Measurements from ENCODE around the gene FDX1. TPM values are rescaled to one million over a fixed set of nuclear protein-coding genes. Genes with fewer than 3 reads are reported as not detected.
"Not testable (repeated sequence)": the region's sequence is repeated elsewhere in the genome, so short reads cannot be mapped to it uniquely, and the experiment has no call there.

The FDX1 gene
- polyA plus RNA-seq, 3 donors, result 3.9 to 20.2 (median 12.8) TPM

DNA sequence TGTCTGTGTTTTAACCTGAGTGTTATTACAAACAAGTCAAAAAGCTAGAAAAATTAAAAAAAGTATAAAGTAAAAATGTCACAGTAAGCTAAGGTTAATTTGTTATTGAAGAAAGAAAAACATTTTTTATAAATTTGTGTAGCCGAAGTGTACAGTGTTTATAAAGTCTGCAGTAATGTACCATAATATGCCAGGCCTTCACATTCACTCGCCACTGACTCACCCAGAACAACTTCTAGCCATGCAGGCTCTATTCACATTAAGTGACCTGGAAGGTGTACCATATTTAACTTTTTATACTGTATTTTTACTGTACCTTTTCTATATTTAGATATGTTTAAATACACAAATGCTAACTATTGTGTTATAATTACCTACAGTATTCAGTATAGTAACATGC, 14.7 kb upstream of the FDX1 start:
- DNase-seq, result no peak
- Histone ChIP-seq H3K79me2 (ENCODE audit: insufficient read depth, low read length) (no peaks in the 10 kb centered on the region), H3K27ac (ENCODE audit: low read depth in 1 of 2, low read length in 2 of 2) (no peak overlapping the region), H3K9ac (ENCODE audit: insufficient read depth, low read length, poor library complexity, severe bottlenecking) (no peak overlapping the region), H2AFZ (ENCODE audit: insufficient read depth, low read depth, low read length, poor library complexity, severe bottlenecking) (no peak overlapping the region), H3K4me1 (ENCODE audit: control insufficient read depth in 1 of 2, insufficient read depth in 2 of 2, low read length in 2 of 2) (peaks cover 5 to 10% of the 10 kb centered on the region in 2 donors), H4K20me1 (ENCODE audit: insufficient read depth, low read length) (no peaks in the 10 kb centered on the region), H3K4me2 (replicated peaks; ENCODE audit: extremely low read depth, low read length, poor library complexity, severe bottlenecking) (no peak overlapping the region), H3K4me3 (replicated peaks in 1 of 3; ENCODE audit: low read depth in 2 of 3, low read length in 3 of 3) (no peak overlapping the region), H3K9me3 (replicated peaks in 1 of 2; ENCODE audit: control insufficient read depth in 1 of 2, insufficient read depth in 1 of 2, low read length in 2 of 2) (peaks cover 0 to 6% of the 10 kb centered on the region in 2 donors), H3K27me3 (ENCODE audit: control insufficient read depth in 2 of 2, insufficient read depth in 2 of 2, low read length in 2 of 2) (no peaks in the 10 kb centered on the region), H3K36me3 (replicated peaks in 1 of 2; ENCODE audit: control insufficient read depth in 1 of 2, insufficient read depth in 2 of 2, low read length in 2 of 2) (no peaks in the 10 kb centered on the region)
- H3K27me3 Mint-ChIP-seq (ENCODE audit: low read depth in 3 of 3), result peaks cover 0 to 3% (median 0%) of the 10 kb centered on the region in 3 donors
- H3K27ac Mint-ChIP-seq, result no peak overlapping the region
- no CpG with 5 or more reads among the region's 2 CpGs for WGBS (ENCODE audit: insufficient coverage)
- H3K4me1 Mint-ChIP-seq, result peaks cover 4% of the 10 kb centered on the region
- no peak overlapping the region for H3K4me3 Mint-ChIP-seq
- H3K36me3 Mint-ChIP-seq, result peaks cover 0 to 2% of the 10 kb centered on the region in 2 donors
- TF ChIP-seq, protein P1, sequence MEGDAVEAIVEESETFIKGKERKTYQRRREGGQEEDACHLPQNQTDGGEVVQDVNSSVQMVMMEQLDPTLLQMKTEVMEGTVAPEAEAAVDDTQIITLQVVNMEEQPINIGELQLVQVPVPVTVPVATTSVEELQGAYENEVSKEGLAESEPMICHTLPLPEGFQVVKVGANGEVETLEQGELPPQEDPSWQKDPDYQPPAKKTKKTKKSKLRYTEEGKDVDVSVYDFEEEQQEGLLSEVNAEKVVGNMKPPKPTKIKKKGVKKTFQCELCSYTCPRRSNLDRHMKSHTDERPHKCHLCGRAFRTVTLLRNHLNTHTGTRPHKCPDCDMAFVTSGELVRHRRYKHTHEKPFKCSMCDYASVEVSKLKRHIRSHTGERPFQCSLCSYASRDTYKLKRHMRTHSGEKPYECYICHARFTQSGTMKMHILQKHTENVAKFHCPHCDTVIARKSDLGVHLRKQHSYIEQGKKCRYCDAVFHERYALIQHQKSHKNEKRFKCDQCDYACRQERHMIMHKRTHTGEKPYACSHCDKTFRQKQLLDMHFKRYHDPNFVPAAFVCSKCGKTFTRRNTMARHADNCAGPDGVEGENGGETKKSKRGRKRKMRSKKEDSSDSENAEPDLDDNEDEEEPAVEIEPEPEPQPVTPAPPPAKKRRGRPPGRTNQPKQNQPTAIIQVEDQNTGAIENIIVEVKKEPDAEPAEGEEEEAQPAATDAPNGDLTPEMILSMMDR (IDR thresholded peaks at IDR 0.05), result no peak
- intact Hi-C loops (cut with micrococcal nuclease), result no loop called here
- H3K9me3 Mint-ChIP-seq, result peaks cover 0 to 13% (median 8%) of the 10 kb centered on the region in 7 donors

DNA sequence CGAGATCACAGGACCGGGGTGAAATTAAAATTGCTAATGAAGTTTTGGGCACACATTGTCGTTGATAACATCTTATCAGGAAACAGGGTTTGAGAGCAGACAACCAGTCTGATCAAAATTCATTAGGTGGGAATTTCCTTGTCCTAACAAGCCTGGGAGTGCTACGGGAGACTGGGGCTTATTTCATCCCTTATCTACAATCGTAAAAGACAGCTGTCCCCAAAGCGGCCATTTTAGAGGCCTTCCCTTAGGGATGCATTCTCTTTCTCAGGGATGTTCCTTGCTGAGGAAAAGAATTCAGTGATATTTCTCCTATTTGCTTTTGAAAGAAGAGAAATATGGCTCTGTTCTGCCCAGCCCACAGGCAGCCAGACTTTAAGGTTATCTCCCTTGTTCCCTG, 8.1 kb upstream of the FDX1 start:
- H3K27ac Mint-ChIP-seq; H3K79me2 ChIP-seq (ENCODE audit: insufficient read depth, low read length); H3K27me3 Mint-ChIP-seq (ENCODE audit: low read depth in 3 of 3); intact Hi-C loops (cut with micrococcal nuclease); H3K4me3 ChIP-seq (replicated peaks in 1 of 3; ENCODE audit: low read depth in 2 of 3, low read length in 3 of 3); H2AFZ ChIP-seq (ENCODE audit: insufficient read depth, low read depth, low read length, poor library complexity, severe bottlenecking); H3K4me2 ChIP-seq (replicated peaks; ENCODE audit: extremely low read depth, low read length, poor library complexity, severe bottlenecking); H3K9ac ChIP-seq (ENCODE audit: insufficient read depth, low read length, poor library complexity, severe bottlenecking); H3K4me1 ChIP-seq (ENCODE audit: control insufficient read depth in 1 of 2, insufficient read depth in 2 of 2, low read length in 2 of 2); H3K27me3 ChIP-seq (ENCODE audit: control insufficient read depth in 2 of 2, insufficient read depth in 2 of 2, low read length in 2 of 2); H3K4me3 Mint-ChIP-seq; H3K36me3 ChIP-seq (replicated peaks in 1 of 2; ENCODE audit: control insufficient read depth in 1 of 2, insufficient read depth in 2 of 2, low read length in 2 of 2); H3K36me3 Mint-ChIP-seq; H3K4me1 Mint-ChIP-seq; H3K9me3 ChIP-seq (replicated peaks in 1 of 2; ENCODE audit: control insufficient read depth in 1 of 2, insufficient read depth in 1 of 2, low read length in 2 of 2); DNase-seq; H4K20me1 ChIP-seq (ENCODE audit: insufficient read depth, low read length); H3K27ac ChIP-seq (ENCODE audit: low read depth in 1 of 2, low read length in 2 of 2): not testable (repeated sequence)
- no CpG with 5 or more reads among the region's 6 CpGs for WGBS (ENCODE audit: insufficient coverage)
- H3K9me3 Mint-ChIP-seq, result peaks cover 7 to 32% (median 19%) of the 10 kb centered on the region in 7 donors

All from CD14-positive monocyte (primary cell).